Measurements from ENCODE around the gene CSNK1E. TPM values are rescaled to one million over a fixed set of nuclear protein-coding genes. Genes with fewer than 3 reads are reported as not detected.

The CSNK1E gene
- total RNA-seq, 1 donor from 2014 or later, result 106 TPM

GRCh38 chr22:38316364-38317121, 690 bp downstream of the CSNK1E start:
- H3K27ac Mint-ChIP-seq, result peak overlapping the region; percentile 100
- peaks cover 8% of the 10 kb centered on the region for H3K27me3 Mint-ChIP-seq (ENCODE audit: insufficient read depth, low read depth)
- Histone ChIP-seq H3F3A (ENCODE audit: low read depth) (peaks cover 54% of the 10 kb centered on the region), H3K4me2 (peak overlapping the region; percentile 86), H3K4me3 (peak overlapping the region; percentile 99), H3K27ac (peak overlapping the region; percentile 99), H4K20me1 (ENCODE audit: low read depth) (peaks cover 50% of the 10 kb centered on the region), H3K4me1 (peaks cover 43% of the 10 kb centered on the region), H3K36me3 (no peaks in the 10 kb centered on the region), H2AFZ (replicated peaks) (no peak overlapping the region), H3K9me3 (ENCODE audit: low read depth) (no peaks in the 10 kb centered on the region), H3K79me2 (ENCODE audit: low read depth) (peaks cover 55% of the 10 kb centered on the region), H3K9ac (peak overlapping the region; percentile 100), H3K27me3 (no peaks in the 10 kb centered on the region)
- TF ChIP-seq EZH2 (IDR thresholded peaks at IDR 0.05), result no peak
- TF ChIP-seq EZH2phosphoT487 (IDR thresholded peaks at IDR 0.05), result no peak
- no peak for TF ChIP-seq CTCF (IDR thresholded peaks at IDR 0.05)
- peaks cover 48% of the 10 kb centered on the region for H3K4me1 Mint-ChIP-seq
- peak; percentile 70 for DNase-seq (ENCODE audit: low spot score)
- H3K36me3 Mint-ChIP-seq, result peaks cover 9% of the 10 kb centered on the region
- no peaks in the 10 kb centered on the region for H3K9me3 Mint-ChIP-seq
- H3K4me3 Mint-ChIP-seq, result peak overlapping the region; percentile 98

GRCh38 chr22:38315823-38316363, 1.3 kb downstream of the CSNK1E start:
- H2AFZ ChIP-seq (replicated peaks), result no peak overlapping the region
- H3K27me3 ChIP-seq, result no peaks in the 10 kb centered on the region
- no peaks in the 10 kb centered on the region for H3K36me3 ChIP-seq
- H3K4me1 Mint-ChIP-seq, result peaks cover 48% of the 10 kb centered on the region
- H3K27ac Mint-ChIP-seq, result peak overlapping the region; percentile 100
- DNase-seq (ENCODE audit: low spot score), result no peak
- peaks cover 53% of the 10 kb centered on the region for H3F3A ChIP-seq (ENCODE audit: low read depth)
- H3K9ac ChIP-seq, result peak overlapping the region; percentile 100
- TF ChIP-seq EZH2 (IDR thresholded peaks at IDR 0.05) (no peak), CTCF (IDR thresholded peaks at IDR 0.05) (no peak), EZH2phosphoT487 (IDR thresholded peaks at IDR 0.05) (no peak)
- H3K36me3 Mint-ChIP-seq, result peaks cover 15% of the 10 kb centered on the region
- peak overlapping the region; percentile 99 for H3K4me3 ChIP-seq
- peak overlapping the region; percentile 98 for H3K4me3 Mint-ChIP-seq
- H3K4me2 ChIP-seq, result peak overlapping the region; percentile 86
- peak overlapping the region; percentile 99 for H3K27ac ChIP-seq
- peaks cover 57% of the 10 kb centered on the region for H4K20me1 ChIP-seq (ENCODE audit: low read depth)
- H3K9me3 ChIP-seq (ENCODE audit: low read depth), result no peaks in the 10 kb centered on the region
- peaks cover 61% of the 10 kb centered on the region for H3K79me2 ChIP-seq (ENCODE audit: low read depth)
- peaks cover 8% of the 10 kb centered on the region for H3K27me3 Mint-ChIP-seq (ENCODE audit: insufficient read depth, low read depth)
- H3K9me3 Mint-ChIP-seq, result no peaks in the 10 kb centered on the region
- peaks cover 43% of the 10 kb centered on the region for H3K4me1 ChIP-seq

- Mint-ChIP-seq H3K9me3 (no peaks in the 10 kb centered on the region), H3K4me3 (peak overlapping the region; percentile 98), H3K27me3 (ENCODE audit: insufficient read depth, low read depth) (peaks cover 6% of the 10 kb centered on the region), H3K36me3 (peaks cover 18% of the 10 kb centered on the region), H3K4me1 (peaks cover 48% of the 10 kb centered on the region), H3K27ac (peak overlapping the region; percentile 79)
- Histone ChIP-seq H4K20me1 (ENCODE audit: low read depth) (peaks cover 64% of the 10 kb centered on the region), H3K36me3 (no peaks in the 10 kb centered on the region), H3K4me1 (peaks cover 43% of the 10 kb centered on the region), H3K4me3 (peak overlapping the region; percentile 99), H3F3A (ENCODE audit: low read depth) (peaks cover 47% of the 10 kb centered on the region), H2AFZ (replicated peaks) (no peak overlapping the region), H3K9ac (peak overlapping the region; percentile 100), H3K27me3 (no peaks in the 10 kb centered on the region), H3K9me3 (ENCODE audit: low read depth) (no peaks in the 10 kb centered on the region), H3K79me2 (ENCODE audit: low read depth) (peaks cover 69% of the 10 kb centered on the region), H3K27ac (no peak overlapping the region), H3K4me2 (peak overlapping the region; percentile 86)
- peak; percentile 26 for DNase-seq (ENCODE audit: low spot score)
- no peak for TF ChIP-seq CTCF (IDR thresholded peaks at IDR 0.05)
- no peak for TF ChIP-seq EZH2 (IDR thresholded peaks at IDR 0.05)
- no peak for TF ChIP-seq EZH2phosphoT487 (IDR thresholded peaks at IDR 0.05)
Measured at GRCh38 chr22:38314933-38315822, 2.1 kb downstream of the CSNK1E start.

Measured in neural progenitor cell (in vitro differentiated cells).